HG02884 (cell line): Measurements from ENCODE around the gene GFRAL.

Experiments
- ATAC-seq: cut with Tn5 transposase; IDR thresholded peaks from one replicate; pipeline ENCODE4 v1.9.1; 2021; ENCODE audit warnings: mild to moderate bottlenecking, moderate library complexity; ENCODE audit not compliant: unreplicated experiment

GFRAL gene

GRCh38 chr6:55433446-55434130 is 106.3 kb downstream of the GFRAL start:
- no peak for ATAC-seq

GRCh38 chr6:55437141-55437540 is 109.9 kb downstream of the GFRAL start:
- no peak for ATAC-seq

GRCh38 chr6:55438203-55438602 is 110.9 kb downstream of the GFRAL start:
- ATAC-seq, result no peak

GRCh38 chr6:55443238-55444134 is 116.2 kb downstream of the GFRAL start:
- ATAC-seq, result no peak

GRCh38 chr6:55445648-55446204 is 118.5 kb downstream of the GFRAL start:
- ATAC-seq, result no peak

- no peak for ATAC-seq
Measured at GRCh38 chr6:55447891-55448290, 120.6 kb downstream of the GFRAL start.

GRCh38 chr6:55448451-55448850 is 121.2 kb downstream of the GFRAL start:
- ATAC-seq, result no peak

GRCh38 chr6:55449225-55449624 is 122.0 kb downstream of the GFRAL start:
- no peak for ATAC-seq

GRCh38 chr6:55450005-55450404 is 122.7 kb downstream of the GFRAL start:
- ATAC-seq, result no peak
